GM12878 (cell line): ENCODE results near the gene AATF. TPM values are rescaled to one million over a fixed set of nuclear protein-coding genes. Genes with fewer than 3 reads are reported as not detected.

Experiments used
- ATAC-seq: fragments of 200-7000 bp; cut with Tn5 transposase; 3 replicates; pipeline ENCODE4 v1.9.1; 2020; ENCODE audit warnings: mild to moderate bottlenecking, moderate library complexity
- BruUV-seq: library from RNA; stranded (reverse); fragments of 400-500 nt; replicated peaks from 2 replicates; lab custom pipeline; 2021; lab: Mats Ljungman, UMichigan
- CTCF ChIA-PET: fragments of 300-600 bp; sonication (Branson Sonifier 250); formaldehyde crosslinking; extraction: SDS; loops from one replicate; lab custom pipeline; 2021; ENCODE audit warnings: inconsistent platforms; lab: Yijun Ruan, JAX
- POLR2A ChIA-PET: fragments of 350-600 bp; formaldehyde crosslinking; extraction: SDS; loops from one replicate; lab custom pipeline; 2021; ENCODE audit warnings: inconsistent platforms; lab: Charles Lee
- RAD21 ChIA-PET: fragments of 300-600 bp; sonication (Branson Sonifier 250); formaldehyde crosslinking; loops from one replicate; lab custom pipeline; 2023; ENCODE audit warnings: antibody characterized with exemption; ENCODE audit not compliant: unreplicated experiment; lab: Charles Lee
- SMC1A ChIA-PET: fragments of 300-600 bp; sonication (Branson Sonifier 250); formaldehyde crosslinking; loops from one replicate; lab custom pipeline; 2023; ENCODE audit not compliant: unreplicated experiment, uncharacterized antibody; lab: Charles Lee
- DNase-seq: peaks from one replicate; pipeline ENCODE4 v3.0.0-alpha.2; 2011; ENCODE audit warnings: low read depth, low spot score
- FAIRE-seq: peaks from 3 replicates; lab custom pipeline; 2011; peaks lifted over from hg19 to GRCh38; lab: Jason Lieb, UNC
- H2AFZ ChIP-seq: 2 replicates; pipeline ENCODE4 v1.6.0; 2011; ENCODE audit warnings: low read depth, low read length, control low read depth; ENCODE audit not compliant: control insufficient read depth
- H3K27ac ChIP-seq: 2 replicates; pipeline ENCODE4 v1.5.1; 2011; ENCODE audit warnings: control low read depth; ENCODE audit not compliant: control insufficient read depth, insufficient read depth
- H3K27me3 ChIP-seq, 2 experiments: replicated peaks in 1 of 2; 2 replicates each; pipeline versions ENCODE4 v1.6.0 to v1.6.1; 2011; ENCODE audit warnings: low read length in 1 of 2; ENCODE audit not compliant: control insufficient read depth in 2 of 2, insufficient read depth in 2 of 2
- H3K36me3 ChIP-seq, 2 experiments: 2 replicates each; pipeline ENCODE4 v1.5.1; 2011; ENCODE audit warnings: low read length in 1 of 2; ENCODE audit not compliant: control insufficient read depth in 2 of 2, insufficient read depth in 2 of 2
- H3K4me1 ChIP-seq: 2 replicates; pipeline ENCODE4 v1.6.1; 2011; ENCODE audit warnings: mild to moderate bottlenecking, low read length, moderate library complexity, mixed read lengths; ENCODE audit not compliant: control insufficient read depth, insufficient read depth
- H3K4me2 ChIP-seq: 2 replicates; pipeline ENCODE4 v1.6.0; 2011; ENCODE audit warnings: control low read depth; ENCODE audit not compliant: control insufficient read depth, insufficient read depth
- H3K4me3 ChIP-seq: fragments of 200-600 bp; sonication (generic); 2 replicates; pipeline ENCODE4 v1.5.1; 2016
- H3K79me2 ChIP-seq: 2 replicates; pipeline ENCODE4 v1.6.0; 2011; ENCODE audit warnings: low read length; ENCODE audit not compliant: control insufficient read depth, insufficient read depth
- H3K9ac ChIP-seq: 2 replicates; pipeline ENCODE4 v1.8.0; 2011; ENCODE audit warnings: low read length, control low read depth, mixed read lengths; ENCODE audit not compliant: control insufficient read depth, insufficient read depth
- H3K9me3 ChIP-seq: replicated peaks from 3 replicates; pipeline ENCODE4 v1.5.1; 2011; ENCODE audit warnings: mild to moderate bottlenecking, low read length; ENCODE audit not compliant: control insufficient read depth, insufficient read depth
- H4K20me1 ChIP-seq: 2 replicates; pipeline ENCODE4 v1.6.0; 2011; ENCODE audit not compliant: control insufficient read depth, insufficient read depth
- BACH1 ChIP-seq: fragments of 450-650 bp; IDR thresholded peaks from 2 replicates; pipeline ENCODE4 v1.6.1; 2017; ENCODE audit warnings: mild to moderate bottlenecking, borderline replicate concordance
- CEBPZ ChIP-seq: fragments of 150-350 bp; IDR thresholded peaks from 2 replicates; pipeline ENCODE4 v1.6.1; 2016; ENCODE audit warnings: low read depth, low read length
- CHD2 ChIP-seq: IDR thresholded peaks from 2 replicates; pipeline ENCODE4 v1.6.1; 2011; ENCODE audit warnings: low read depth, low read length, improper control_type of control experiment, borderline replicate concordance
- HDAC2 ChIP-seq: fragments of 200-600 bp; sonication (generic); IDR thresholded peaks from 2 replicates; pipeline ENCODE4 v1.6.1; 2017
- IRF4 ChIP-seq: IDR thresholded peaks from 2 replicates; pipeline ENCODE4 v1.6.1; 2011; ENCODE audit warnings: low read depth, low read length
- PAX5 ChIP-seq: IDR thresholded peaks from 2 replicates; pipeline ENCODE4 v1.6.1; 2011; ENCODE audit warnings: low read depth, low read length, borderline replicate concordance
- POLR2A ChIP-seq: IDR thresholded peaks from 2 replicates; pipeline ENCODE4 v1.6.1; 2011; ENCODE audit warnings: low read depth, mild to moderate bottlenecking, low read length
- RBBP5 ChIP-seq: fragments of 200-600 bp; sonication (generic); conservative IDR thresholded peaks from 2 replicates; pipeline ENCODE4 v1.6.1; 2016
- SPI1 ChIP-seq: IDR thresholded peaks from 2 replicates; pipeline ENCODE4 v1.6.1; 2011; ENCODE audit warnings: low read depth, mild to moderate bottlenecking, low read length, moderate library complexity, borderline replicate concordance; ENCODE audit not compliant: insufficient read depth
- SREBF1 ChIP-seq: IDR thresholded peaks from 2 replicates; pipeline ENCODE4 v1.6.1; 2012; ENCODE audit warnings: mild to moderate bottlenecking, low read length
- WGBS: methylation state at CpG from one replicate; pipeline ENCODE4 v1.1.6; 2016; ENCODE audit warnings: low lambda C conversion rate; ENCODE audit not compliant: insufficient replicate concordance, insufficient coverage; ENCODE audit errors: missing lambda C conversion rate; 5-methylcytosine and 5-hydroxymethylcytosine counted together
- in situ Hi-C: fragments of 300-500 bp; cut with MboI; formaldehyde crosslinking; loops from 9 replicates; pipeline ENCODE4 v1.14.3; 2018; ENCODE audit warnings: mixed read lengths
- intact Hi-C: fragments of 100-400 bp; cut with micrococcal nuclease; formaldehyde crosslinking; loops from one replicate; pipeline ENCODE4 v1.14.2; 2022; ENCODE audit not compliant: unreplicated experiment
- polyA plus RNA-seq, 11 experiments: library from polyadenylated mRNA; depleted of rRNA in 4 of 11; unstranded in 6 of 11; stranded (reverse) in 5 of 11; fragments of >200 nt; fragmentation: Nextera tagmentation in 4 of 11; fragmentation: Illumina TruSeq in 1 of 11; extraction: Ambion mirVana in 4 of 11; extraction: Trizol in 1 of 11; gene quantifications; 1 replicate in 1 of 11; 2 replicates in 10 of 11; pipeline versions ENCODE4 v1.2.1 to v1.2.3, GENCODE V29; 2011 to 2016; ENCODE audit warnings: inconsistent platforms in 2 of 11, missing spikeins in 2 of 11, low read depth in 1 of 11
- total RNA-seq, 4 experiments: library from RNA; depleted of rRNA in 3 of 4; stranded (reverse); fragments of >200 nt in 3 of 4; fragmentation: Illumina TruSeq in 1 of 4; extraction: Trizol in 1 of 4; gene quantifications; 2 replicates each; pipeline versions ENCODE4 v1.2.1 to v1.2.3, GENCODE V29; 2013 to 2021
- TF ChIP-seq, protein P1 (sequence below): IDR thresholded peaks from 2 replicates; pipeline ENCODE4 v1.6.1; 2011; ENCODE audit warnings: low read depth, mild to moderate bottlenecking, low read length, moderate library complexity, borderline replicate concordance; ENCODE audit errors: extremely low read depth

Gene AATF
- total and polyA plus RNA-seq, 10 of the 15 experiments (the other 5 are each of a cell fraction or from before 2014, with no cell fraction given), result 36.8 to 110 (median 77.9) TPM

DNA sequence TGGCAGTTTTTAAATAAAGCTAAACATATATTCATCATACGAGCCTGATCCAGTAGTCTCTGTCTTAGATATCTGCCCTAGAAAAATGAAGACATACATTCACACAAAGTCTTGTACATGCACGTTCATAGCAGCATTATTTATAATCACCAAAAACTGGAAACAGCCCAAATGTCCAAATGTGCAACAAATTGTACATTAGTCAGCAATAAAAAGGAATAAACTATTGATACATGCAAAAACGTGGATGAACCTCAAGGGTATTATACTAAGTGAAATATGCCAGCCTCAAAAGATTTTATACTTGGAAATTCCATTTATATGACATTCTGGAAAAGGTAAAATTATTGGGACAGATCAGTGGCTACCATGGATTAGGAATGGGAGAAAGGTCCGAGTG is 22.8 kb downstream of the AATF start:
- RAD21 ChIA-PET, result no interaction called here
- no peak overlapping the region for H3K4me2 ChIP-seq
- POLR2A ChIA-PET, result interaction anchor here (1.1 kb wide), 1 partner anchor 22 kb away, joined by 3 read pairs; no protein-coding TSS in a partner anchor
- FAIRE-seq (no peak), ATAC-seq (no peak), DNase-seq (no peak)
- WGBS, result 73% methylated on average over 4 of the region's 4 CpGs
- in situ Hi-C loops, result no loop called here
- H3K36me3 ChIP-seq, result peaks cover 0 to 8% of the 10 kb centered on the region in 2 experiments; a peak in 2 of 4 replicates
- no peaks in the 10 kb centered on the region for H3K4me1 ChIP-seq
- H3K79me2 ChIP-seq, result peaks cover 11% of the 10 kb centered on the region
- intact Hi-C loops, result no loop called here
- H3K27ac ChIP-seq, result no peak overlapping the region
- H4K20me1 ChIP-seq, result no peaks in the 10 kb centered on the region
- H2AFZ ChIP-seq, result no peak overlapping the region
- H3K4me3 ChIP-seq, result no peak overlapping the region
- no TSS peak for BruUV-seq
- SMC1A ChIA-PET, result interaction anchor here (0.8 kb wide), 1 partner anchor 73 kb away, joined by 3 read pairs; no protein-coding TSS in a partner anchor
- no peaks in the 10 kb centered on the region for H3K9me3 ChIP-seq
- CTCF ChIA-PET, result interaction anchor here (1.1 kb wide), 1 partner anchor 20 kb away, joined by 4 read pairs; no protein-coding TSS in a partner anchor
- H3K9ac ChIP-seq, result no peak overlapping the region
- TF ChIP-seq CEBPZ (no peak), POLR2A (no peak), RBBP5 (no peak), SPI1 (no peak), IRF4 (no peak), SREBF1 (no peak), HDAC2 (no peak), PAX5 (no peak), BACH1 (no peak), CHD2 (no peak)
- TF ChIP-seq, protein P1, sequence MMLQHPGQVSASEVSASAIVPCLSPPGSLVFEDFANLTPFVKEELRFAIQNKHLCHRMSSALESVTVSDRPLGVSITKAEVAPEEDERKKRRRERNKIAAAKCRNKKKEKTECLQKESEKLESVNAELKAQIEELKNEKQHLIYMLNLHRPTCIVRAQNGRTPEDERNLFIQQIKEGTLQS, result no peak
- H3K27me3 ChIP-seq, result no peaks in the 10 kb centered on the region
